ENCODE data around the gene SEC14L2. TPM values are rescaled to one million over a fixed set of nuclear protein-coding genes. Genes with fewer than 3 reads are reported as not detected.
A peak's percentile ranks its signal among the peaks of the same experiment; 100 is the strongest.

SEC14L2 gene
- total RNA-seq, 1 donor from 2014 or later = 3.0 TPM

- intact Hi-C loops (cut with DNase I) = no loop called here
- no peak for DNase-seq (ENCODE audit: low spot score in 2 of 2)
- Histone ChIP-seq H3K27ac (no peak overlapping the region), H3K36me3 (no peaks in the 10 kb centered on the region), H3K9me3 (no peaks in the 10 kb centered on the region), H3K4me3 (no peak overlapping the region), H3K4me1 (no peaks in the 10 kb centered on the region), H3K27me3 (no peaks in the 10 kb centered on the region)
- no peak for TF ChIP-seq CTCF (IDR thresholded peaks at IDR 0.05)
Measured at GRCh38 chr22:30438559-30438958, 41.7 kb downstream of the SEC14L2 start.

- H3K36me3 ChIP-seq = no peaks in the 10 kb centered on the region
- H3K27me3 ChIP-seq = no peaks in the 10 kb centered on the region
- no peak overlapping the region for H3K4me3 ChIP-seq
- no peaks in the 10 kb centered on the region for H3K9me3 ChIP-seq
- no peak overlapping the region for H3K27ac ChIP-seq
- no peak for DNase-seq (ENCODE audit: low spot score in 2 of 2)
- intact Hi-C loops (cut with DNase I) = no loop called here
- TF ChIP-seq CTCF (IDR thresholded peaks at IDR 0.05) = no peak
- no peaks in the 10 kb centered on the region for H3K4me1 ChIP-seq
Measured at GRCh38 chr22:30439226-30439625, 42.4 kb downstream of the SEC14L2 start.

- intact Hi-C loops (cut with DNase I) = no loop called here
- no peaks in the 10 kb centered on the region for H3K4me1 ChIP-seq
- H3K27me3 ChIP-seq = no peaks in the 10 kb centered on the region
- H3K36me3 ChIP-seq = no peaks in the 10 kb centered on the region
- no peak for TF ChIP-seq CTCF (IDR thresholded peaks at IDR 0.05)
- no peak overlapping the region for H3K27ac ChIP-seq
- H3K9me3 ChIP-seq = no peaks in the 10 kb centered on the region
- H3K4me3 ChIP-seq = no peak overlapping the region
- no peak for DNase-seq (ENCODE audit: low spot score in 2 of 2)
Measured at GRCh38 chr22:30439836-30440235, 43.0 kb downstream of the SEC14L2 start.

GRCh38 chr22:30441088-30441487 lies 44.3 kb downstream of the SEC14L2 start:
- H3K36me3 ChIP-seq = no peaks in the 10 kb centered on the region
- H3K4me1 ChIP-seq = no peaks in the 10 kb centered on the region
- no peak overlapping the region for H3K4me3 ChIP-seq
- no peak overlapping the region for H3K27ac ChIP-seq
- no peak for DNase-seq (ENCODE audit: low spot score in 2 of 2)
- intact Hi-C loops (cut with DNase I) = no loop called here
- H3K27me3 ChIP-seq = no peaks in the 10 kb centered on the region
- H3K9me3 ChIP-seq = no peaks in the 10 kb centered on the region
- TF ChIP-seq CTCF (IDR thresholded peaks at IDR 0.05) = no peak

GRCh38 chr22:30444632-30445437 lies 48.0 kb downstream of the SEC14L2 start:
- no peaks in the 10 kb centered on the region for H3K9me3 ChIP-seq
- no peak overlapping the region for H3K27ac ChIP-seq
- no peaks in the 10 kb centered on the region for H3K4me1 ChIP-seq
- no peaks in the 10 kb centered on the region for H3K36me3 ChIP-seq
- intact Hi-C loops (cut with DNase I) = no loop called here
- no peak overlapping the region for H3K4me3 ChIP-seq
- TF ChIP-seq CTCF (IDR thresholded peaks at IDR 0.05) = peak; percentile 34 to 59 (median 46)
- no peaks in the 10 kb centered on the region for H3K27me3 ChIP-seq
- DNase-seq (ENCODE audit: low spot score in 2 of 2) = no peak
